ENCODE results near the gene PTGIS.

- TF ChIP-seq, protein P1, sequence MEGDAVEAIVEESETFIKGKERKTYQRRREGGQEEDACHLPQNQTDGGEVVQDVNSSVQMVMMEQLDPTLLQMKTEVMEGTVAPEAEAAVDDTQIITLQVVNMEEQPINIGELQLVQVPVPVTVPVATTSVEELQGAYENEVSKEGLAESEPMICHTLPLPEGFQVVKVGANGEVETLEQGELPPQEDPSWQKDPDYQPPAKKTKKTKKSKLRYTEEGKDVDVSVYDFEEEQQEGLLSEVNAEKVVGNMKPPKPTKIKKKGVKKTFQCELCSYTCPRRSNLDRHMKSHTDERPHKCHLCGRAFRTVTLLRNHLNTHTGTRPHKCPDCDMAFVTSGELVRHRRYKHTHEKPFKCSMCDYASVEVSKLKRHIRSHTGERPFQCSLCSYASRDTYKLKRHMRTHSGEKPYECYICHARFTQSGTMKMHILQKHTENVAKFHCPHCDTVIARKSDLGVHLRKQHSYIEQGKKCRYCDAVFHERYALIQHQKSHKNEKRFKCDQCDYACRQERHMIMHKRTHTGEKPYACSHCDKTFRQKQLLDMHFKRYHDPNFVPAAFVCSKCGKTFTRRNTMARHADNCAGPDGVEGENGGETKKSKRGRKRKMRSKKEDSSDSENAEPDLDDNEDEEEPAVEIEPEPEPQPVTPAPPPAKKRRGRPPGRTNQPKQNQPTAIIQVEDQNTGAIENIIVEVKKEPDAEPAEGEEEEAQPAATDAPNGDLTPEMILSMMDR (IDR thresholded peaks at IDR 0.05; ENCODE audit: extremely low read depth in 1 of 2, insufficient read depth in 1 of 2, low read depth in 1 of 2, low read length in 2 of 2), result no peak
- TF ChIP-seq EZH2 (IDR thresholded peaks at IDR 0.05; ENCODE audit: borderline replicate concordance, low read depth, low read length, severe bottlenecking) (no peak), POLR2AphosphoS5 (IDR thresholded peaks at IDR 0.05; ENCODE audit: insufficient read depth, low read depth, low read length) (no peak), POLR2A (IDR thresholded peaks at IDR 0.05; ENCODE audit: low read depth, low read length) (no peak)
These were observed 1.3 kb downstream of the PTGIS start for GRCh38 chr20:49566401-49567364.
